ENCODE data around the gene DLGAP1. TPM values are rescaled to one million over a fixed set of nuclear protein-coding genes. Genes with fewer than 3 reads are reported as not detected.

Gene DLGAP1
- total and polyA plus RNA-seq, 2 of the 4 experiments (the other 2 are of a cell fraction) = under 0.01 to 0.09 TPM

GRCh38 chr18:3720159-3720558, 734.9 kb downstream of the DLGAP1 start:
- Histone ChIP-seq H3K9ac (ENCODE audit: low read depth, low read length) (no peak overlapping the region), H3K56ac (ENCODE audit: extremely low read depth, insufficient read depth, low read length) (no peak overlapping the region), H3K27ac (ENCODE audit: insufficient read depth, low read length) (no peak overlapping the region), H3K9me3 (ENCODE audit: control insufficient read depth, insufficient read depth, low read length) (no peaks in the 10 kb centered on the region), H2BK15ac (ENCODE audit: low read depth, low read length) (no peak overlapping the region), H2BK20ac (ENCODE audit: low read depth, low read length) (no peak overlapping the region), H3K79me1 (ENCODE audit: low read depth in 1 of 2, low read length in 2 of 2) (no peaks in the 10 kb centered on the region), H3K4me3 (ENCODE audit: insufficient read depth, low read depth, low read length) (no peak overlapping the region), H3K4me1 (ENCODE audit: control insufficient read depth, insufficient read depth, low read length) (peaks cover 14% of the 10 kb centered on the region), H3K27me3 (ENCODE audit: control insufficient read depth, insufficient read depth, low read length) (peaks cover 2% of the 10 kb centered on the region), H3K4ac (ENCODE audit: low read depth, low read length) (no peak overlapping the region), H4K20me1 (ENCODE audit: insufficient read depth, low read length) (no peaks in the 10 kb centered on the region), H3K4me2 (ENCODE audit: low read depth, low read length) (no peak overlapping the region), H4K5ac (ENCODE audit: low read depth, low read length) (no peak overlapping the region), H2BK120ac (ENCODE audit: low read depth, low read length) (no peak overlapping the region), H3K9me1 (ENCODE audit: insufficient read depth, low read length) (peaks cover 8% of the 10 kb centered on the region), H2AK9ac (replicated peaks; ENCODE audit: low read depth, low read length, poor library complexity) (no peak overlapping the region), H3K36me3 (ENCODE audit: control insufficient read depth, insufficient read depth, low read length) (no peaks in the 10 kb centered on the region), H2AFZ (replicated peaks; ENCODE audit: low read length, poor library complexity) (no peak overlapping the region), H4K8ac (ENCODE audit: low read depth in 2 of 2, low read length in 2 of 2) (no peak overlapping the region), H2AK5ac (ENCODE audit: low read depth, low read length) (no peak overlapping the region), H3K14ac (replicated peaks; ENCODE audit: low read depth, low read length) (no peak overlapping the region), H2BK5ac (ENCODE audit: low read depth, low read length, poor library complexity, severe bottlenecking) (no peak overlapping the region), H3K18ac (ENCODE audit: low read depth, low read length) (no peak overlapping the region), H4K91ac (ENCODE audit: insufficient read depth, low read depth, low read length) (no peak overlapping the region), H3K23ac (ENCODE audit: low read depth, low read length) (no peak overlapping the region)
- CTCF ChIA-PET = interaction anchor here (1.0 kb wide), 1 partner anchor 51 kb away, joined by 4 read pairs; no protein-coding TSS in a partner anchor
- no peak for DNase-seq
- BruUV-seq (replicated peaks) = no TSS peak
- ATAC-seq (ENCODE audit: low read depth) = no peak
- dilution Hi-C loops (cut with HindIII; ENCODE audit: low sequenced_read_pairs, unreplicated experiment) (no loop called here), intact Hi-C loops (cut with micrococcal nuclease) (no loop called here), in situ Hi-C loops (cut with MboI; ENCODE audit: low sequenced_read_pairs) (no loop called here)
- no CpG with 5 or more reads among the region's 1 CpG for WGBS, 2 experiments (ENCODE audit: extremely low coverage in 2 of 2, insufficient read length in 1 of 2)
- TF ChIP-seq MAZ (IDR thresholded peaks at IDR 0.05; ENCODE audit: borderline replicate concordance, low read depth, low read length) (no peak), RCOR1 (IDR thresholded peaks at IDR 0.05; ENCODE audit: insufficient replicate concordance, low read length) (no peak), MXI1 (IDR thresholded peaks at IDR 0.05; ENCODE audit: borderline replicate concordance, low read depth, low read length) (no peak), POLR2A (IDR thresholded peaks at IDR 0.05; ENCODE audit: low read depth, low read length) (no peak), BHLHE40 (IDR thresholded peaks at IDR 0.05; ENCODE audit: low read depth, low read length) (no peak), SMC3 (IDR thresholded peaks at IDR 0.05; ENCODE audit: low read depth, low read length) (no peak), RAD21 (IDR thresholded peaks at IDR 0.05; ENCODE audit: low read length) (no peak)
- POLR2A ChIA-PET (ENCODE audit: unreplicated experiment) = no interaction called here
